SK-N-SH treated with all-trans-retinoic acid at 6 μM for 48 hours (cell line): ENCODE results near the gene COL4A4.

Experiments
- ARNTL ChIP-seq: fragments of 450-650 bp; formaldehyde crosslinking; IDR thresholded peaks from 2 replicates; pipeline ENCODE4 v1.5.0; 2020; ENCODE audit warnings: low read depth, mild to moderate bottlenecking, moderate library complexity, borderline replicate concordance
- GLIS3 ChIP-seq: fragments of 250-450 bp; sonication (Bioruptor Pico); IDR thresholded peaks from 2 replicates; pipeline ENCODE4 v1.5.0; 2020; ENCODE audit warnings: mild to moderate bottlenecking, moderate library complexity
- ZFP3 ChIP-seq: fragments of 250-450 bp; sonication (Bioruptor Pico); IDR thresholded peaks from 2 replicates; pipeline ENCODE4 v1.5.0; 2020; ENCODE audit warnings: mild to moderate bottlenecking, moderate library complexity
- ZNF8 ChIP-seq: fragments of 450-650 bp; formaldehyde crosslinking; IDR thresholded peaks from 2 replicates; pipeline ENCODE4 v1.5.0; 2020; ENCODE audit warnings: mild to moderate bottlenecking, moderate library complexity

DNA sequence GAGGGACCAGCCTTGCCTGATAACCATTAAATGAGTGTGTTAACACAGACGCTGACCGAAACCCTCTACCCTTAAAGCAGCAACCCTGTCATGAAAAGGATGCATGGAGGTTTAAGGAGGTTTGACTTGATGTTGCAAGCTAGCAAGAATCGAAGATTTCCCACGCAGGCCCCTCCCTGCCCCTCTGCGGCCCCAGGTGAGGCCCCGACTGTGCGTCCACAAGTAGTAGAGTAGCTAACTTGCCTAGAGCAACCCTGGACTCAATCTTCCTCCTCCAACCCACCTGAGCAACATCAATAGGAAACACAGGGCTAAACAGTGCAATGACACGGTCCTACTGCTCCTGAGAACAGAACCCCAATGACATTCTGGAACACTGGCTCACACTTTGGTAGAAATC, 150.1 kb downstream of the COL4A4 start:
- TF ChIP-seq ZNF8: no peak
- TF ChIP-seq ARNTL (CRISPR knock-in tag): no peak
- TF ChIP-seq ZFP3 (CRISPR knock-in tag): no peak
- TF ChIP-seq GLIS3 (CRISPR knock-in tag): no peak
